Stimulated activated CD4-positive, alpha-beta T cell treated with anti-CD3 and anti-CD28 coated beads, Interleukin-15, amount 100 ng/mL, for 1 hour (primary cell): ENCODE data around the gene NPTXR.

Experiments used
- DNase-seq, 2 donors: peaks; one replicate each; pipeline ENCODE4 v3.0.0-alpha.2; 2020; ENCODE audit warnings: low read depth in 1 of 2, low spot score in 1 of 2

NPTXR gene

DNA sequence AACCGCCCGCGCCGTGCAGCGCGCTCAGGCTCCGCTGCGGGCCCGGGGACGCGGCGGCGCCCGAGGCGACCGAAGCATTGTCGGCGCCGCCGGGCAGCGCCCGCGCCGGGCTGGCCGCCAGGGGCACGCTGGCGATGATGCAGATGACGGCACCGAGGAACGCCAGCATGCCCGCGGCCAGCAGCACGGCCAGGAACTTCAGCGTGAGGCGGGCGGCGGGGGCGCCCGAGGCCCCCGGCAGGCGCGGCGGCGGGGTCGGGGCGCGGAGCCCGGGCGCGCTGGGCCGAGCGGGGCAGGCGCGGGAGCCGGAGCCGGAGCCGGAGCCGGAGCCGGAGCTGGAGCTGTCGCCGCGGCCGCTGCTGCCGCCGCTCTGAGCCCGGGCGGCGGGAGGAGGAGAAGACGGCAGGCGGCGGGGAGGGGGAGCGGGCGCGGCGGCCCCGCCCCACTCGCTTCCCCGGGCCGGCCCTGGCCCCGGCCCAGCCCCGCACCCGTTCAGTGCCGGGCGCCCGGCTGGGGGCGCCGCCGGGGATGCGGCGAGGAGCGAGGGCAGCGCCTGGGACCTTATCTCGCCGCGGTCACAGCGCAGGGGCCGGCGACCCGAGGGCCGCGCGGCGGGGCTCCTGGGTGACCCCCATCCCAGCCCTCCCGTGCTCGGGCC lies at the start of gene NPTXR:
NPTXR (minus strand) TSS at position 372 of the 658 bp plus-strand sequence.
- DNase-seq, result no peak

DNA sequence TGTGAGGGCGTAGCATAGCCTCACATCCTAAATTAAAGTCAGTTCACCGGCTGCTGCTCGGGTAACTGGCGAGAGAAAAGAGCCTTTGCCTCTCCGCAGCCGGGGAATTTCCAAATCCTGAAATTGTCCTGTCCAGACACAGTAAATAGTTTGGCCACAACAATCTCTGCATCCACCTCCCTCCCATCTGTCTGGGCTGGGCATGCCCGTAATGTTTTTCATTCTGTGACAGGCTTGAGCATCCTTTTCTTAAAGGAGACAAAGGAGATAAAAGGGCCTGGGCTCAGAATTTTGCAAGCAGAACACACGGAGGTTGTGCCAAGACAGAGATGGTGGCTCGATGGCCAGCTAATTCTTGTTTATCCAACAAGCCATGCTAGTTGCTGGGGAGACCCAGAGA lies 47.4 kb upstream of the NPTXR start:
- DNase-seq, result no peak

DNA sequence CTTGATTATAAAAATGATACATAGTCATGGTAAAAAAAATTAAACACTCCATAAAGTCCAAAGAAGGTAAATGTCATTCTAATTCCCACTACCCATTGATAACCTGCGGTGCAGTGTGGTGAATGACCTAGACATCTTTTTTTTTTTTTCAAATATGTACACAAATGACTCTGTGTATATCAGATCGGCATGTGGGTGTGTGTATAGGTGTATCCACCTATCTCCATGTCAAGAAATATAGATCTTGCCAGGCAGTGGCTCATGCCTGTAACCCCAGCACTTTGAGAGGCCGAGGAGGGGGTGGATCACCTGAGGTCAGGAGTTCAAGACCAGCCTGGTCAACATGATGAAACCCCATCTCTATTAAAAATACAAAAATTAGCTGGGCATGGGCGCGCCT lies 46.5 kb upstream of the NPTXR start:
- no peak for DNase-seq

DNA sequence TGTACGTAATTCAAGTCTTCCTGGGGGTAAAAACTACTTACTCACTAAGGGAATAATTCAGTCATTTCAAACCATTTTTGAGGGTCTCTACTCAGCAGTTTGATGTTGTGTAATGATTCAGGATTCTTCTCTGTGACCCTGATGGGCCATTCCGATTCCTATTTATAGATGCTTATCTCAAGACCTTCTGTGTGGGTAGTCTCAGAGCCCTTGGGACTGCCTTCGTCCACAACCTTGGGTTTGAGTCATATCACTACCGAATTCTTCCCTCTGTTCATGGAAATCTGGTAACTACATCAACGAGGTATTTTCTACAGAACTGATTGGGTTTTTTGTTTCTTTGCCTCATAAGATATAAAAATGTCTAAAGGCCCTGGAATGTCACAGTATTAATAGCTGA lies 42.5 kb upstream of the NPTXR start:
- DNase-seq, result no peak

DNA sequence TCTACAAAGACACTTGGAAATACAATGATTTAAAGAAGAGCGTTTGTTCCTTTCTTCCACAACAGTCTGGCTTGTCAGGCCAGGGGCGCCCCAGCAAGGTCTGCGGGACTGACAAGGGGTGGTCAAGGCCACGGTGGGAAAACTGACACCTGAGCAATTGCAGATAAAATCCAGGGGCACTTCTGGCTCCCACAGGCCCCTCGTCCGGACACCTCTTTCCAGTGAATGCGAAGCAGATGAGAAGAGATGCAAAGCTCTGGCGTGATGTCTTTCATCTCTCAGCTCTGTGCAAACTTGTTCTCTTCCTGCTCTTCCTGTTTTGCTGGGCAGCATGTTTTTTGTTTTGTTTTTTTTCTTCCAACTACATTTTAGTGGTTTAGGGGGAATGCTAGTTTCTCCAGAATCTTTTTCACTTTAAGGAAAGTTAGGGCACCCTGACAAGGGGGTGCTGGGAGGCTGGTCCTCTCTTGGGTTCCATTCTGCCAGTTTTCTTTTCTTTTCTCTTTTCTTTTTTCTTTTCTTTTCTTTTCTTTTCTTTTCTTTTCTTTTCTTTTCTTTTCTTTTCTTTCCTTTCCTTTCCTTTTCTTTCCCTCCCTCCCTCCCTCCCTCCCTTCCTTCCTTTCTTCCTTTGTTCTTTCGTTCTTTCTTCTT lies 39.3 kb upstream of the NPTXR start:
- DNase-seq, result no peak

DNA sequence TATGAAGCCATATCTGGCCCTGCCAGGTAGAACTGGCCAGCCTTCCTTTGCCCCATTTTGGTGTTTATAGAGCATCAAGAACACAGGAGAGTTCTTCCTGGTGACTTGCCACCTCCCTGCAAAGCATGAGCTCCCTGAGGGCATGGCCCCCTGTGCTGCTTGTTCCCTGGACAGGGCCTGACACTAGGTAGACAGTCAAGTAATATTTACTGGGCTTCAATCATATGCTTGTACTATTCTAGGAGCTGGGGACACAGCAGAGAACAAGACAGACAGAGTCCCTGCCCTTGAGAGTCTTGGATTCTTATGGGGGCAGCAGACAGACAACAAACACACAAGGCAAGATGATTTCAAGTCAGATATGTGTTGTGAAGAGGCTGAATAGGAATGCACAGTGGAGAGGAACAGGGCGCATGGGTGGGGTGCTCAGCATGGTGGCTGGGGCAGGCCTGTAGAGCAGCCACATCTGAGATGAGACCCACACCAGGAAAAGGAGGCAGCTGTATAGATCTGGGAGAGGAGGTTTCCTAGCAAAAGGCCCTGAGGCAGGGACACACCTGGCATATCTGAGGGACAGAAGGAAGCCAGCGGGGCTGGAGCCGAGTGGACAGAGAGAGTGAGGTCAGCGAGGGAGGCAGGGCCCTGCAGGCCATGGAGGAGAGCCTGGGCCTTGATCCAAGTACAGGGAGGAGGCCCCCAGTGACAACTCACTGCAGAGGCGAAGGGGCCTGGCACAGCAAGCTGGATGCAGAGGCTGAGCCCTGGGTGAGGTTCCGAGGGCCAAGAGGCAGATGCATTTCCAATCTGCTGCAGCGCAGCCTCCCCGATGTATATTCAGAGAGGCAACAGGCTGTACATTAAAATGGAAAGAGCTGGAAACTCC lies 38.4 kb upstream of the NPTXR start:
- DNase-seq, result no peak

DNA sequence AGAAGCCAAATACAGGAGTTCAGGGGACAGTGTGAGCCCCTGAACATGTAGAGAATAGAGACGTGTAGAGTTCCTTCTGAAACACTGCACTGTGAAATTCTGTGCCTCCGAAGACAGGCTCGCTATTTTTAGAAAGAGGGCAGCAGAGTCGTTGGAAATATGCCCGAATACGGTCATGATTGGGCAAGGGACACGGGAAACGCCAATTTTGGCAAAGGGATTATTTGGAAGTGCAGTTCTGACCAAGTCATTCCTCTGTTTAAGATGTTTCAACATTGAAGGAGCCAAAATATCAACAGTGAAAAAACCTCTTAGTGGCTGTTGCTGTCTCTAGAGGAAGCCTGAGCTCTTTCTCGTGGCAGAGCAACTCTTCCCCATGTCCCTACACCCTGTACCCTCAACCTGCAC lies 37.6 kb upstream of the NPTXR start:
- DNase-seq, result no peak

DNA sequence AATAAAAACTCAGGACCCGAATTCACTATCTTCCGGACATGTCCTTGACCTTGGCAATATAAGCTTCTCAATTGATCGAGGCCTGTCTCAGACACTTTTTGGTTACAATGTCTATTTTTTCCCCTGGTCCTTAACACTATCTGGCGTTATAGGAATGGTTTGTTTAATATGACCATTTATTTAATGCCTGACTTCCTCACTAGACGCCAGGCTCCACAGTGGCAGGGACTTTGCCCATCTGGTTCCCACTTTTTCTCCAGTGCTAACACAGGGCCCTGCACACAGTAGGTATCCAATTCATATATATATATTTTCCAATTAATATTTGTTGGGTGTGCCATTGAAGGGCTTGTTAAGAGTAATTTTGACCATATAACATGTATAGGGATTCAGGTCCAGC lies 36.1 kb upstream of the NPTXR start:
- no peak for DNase-seq

DNA sequence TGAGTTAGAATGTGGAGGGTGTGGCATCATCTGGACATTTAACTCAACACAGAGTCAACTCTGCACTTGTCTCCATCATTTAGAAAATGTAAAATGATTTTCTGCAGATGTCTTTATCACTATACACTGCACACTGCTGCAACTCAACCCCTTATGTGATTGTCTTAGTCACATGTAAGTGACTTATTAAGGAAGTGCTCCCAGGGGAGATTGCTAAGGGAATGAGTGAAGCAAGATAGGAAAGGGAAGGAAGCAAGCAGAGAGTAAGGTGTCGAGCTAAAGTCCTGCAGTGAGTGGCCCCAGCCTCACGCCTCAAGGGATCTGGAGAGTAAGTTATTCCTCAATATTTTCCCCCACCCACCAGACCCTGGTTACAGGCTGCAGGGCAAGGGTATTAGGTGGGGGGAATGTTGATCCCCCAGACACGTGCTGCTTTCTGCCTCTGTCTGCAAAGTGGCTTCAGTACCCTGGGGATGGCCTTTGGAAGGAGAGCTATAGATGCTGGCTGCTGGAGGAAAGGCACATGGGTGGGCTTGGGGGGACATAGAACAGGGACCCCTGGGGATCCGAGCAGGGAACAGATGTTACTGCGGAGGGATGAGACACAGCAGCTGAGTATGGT lies 35.4 kb upstream of the NPTXR start:
- DNase-seq, result no peak

DNA sequence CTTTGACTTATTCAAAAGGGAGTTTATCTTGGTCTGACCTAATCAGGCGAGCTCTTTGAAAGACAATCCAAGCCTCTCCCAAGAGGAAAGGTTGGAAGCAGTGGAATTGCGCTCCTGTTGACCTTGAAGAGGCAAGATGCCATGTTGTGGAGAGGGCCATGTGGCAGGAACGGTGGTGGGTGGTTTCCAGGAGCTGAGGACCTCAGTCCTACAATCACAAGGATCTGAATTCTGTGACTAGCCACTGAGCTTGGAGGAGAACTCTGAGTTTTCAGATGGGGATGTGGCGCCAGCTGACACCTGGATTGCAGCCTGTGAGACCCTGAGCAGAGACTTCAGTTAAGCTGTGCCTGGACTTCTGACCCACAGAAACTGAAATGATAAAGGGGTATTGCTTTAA lies 34.2 kb upstream of the NPTXR start:
- DNase-seq, result no peak

DNA sequence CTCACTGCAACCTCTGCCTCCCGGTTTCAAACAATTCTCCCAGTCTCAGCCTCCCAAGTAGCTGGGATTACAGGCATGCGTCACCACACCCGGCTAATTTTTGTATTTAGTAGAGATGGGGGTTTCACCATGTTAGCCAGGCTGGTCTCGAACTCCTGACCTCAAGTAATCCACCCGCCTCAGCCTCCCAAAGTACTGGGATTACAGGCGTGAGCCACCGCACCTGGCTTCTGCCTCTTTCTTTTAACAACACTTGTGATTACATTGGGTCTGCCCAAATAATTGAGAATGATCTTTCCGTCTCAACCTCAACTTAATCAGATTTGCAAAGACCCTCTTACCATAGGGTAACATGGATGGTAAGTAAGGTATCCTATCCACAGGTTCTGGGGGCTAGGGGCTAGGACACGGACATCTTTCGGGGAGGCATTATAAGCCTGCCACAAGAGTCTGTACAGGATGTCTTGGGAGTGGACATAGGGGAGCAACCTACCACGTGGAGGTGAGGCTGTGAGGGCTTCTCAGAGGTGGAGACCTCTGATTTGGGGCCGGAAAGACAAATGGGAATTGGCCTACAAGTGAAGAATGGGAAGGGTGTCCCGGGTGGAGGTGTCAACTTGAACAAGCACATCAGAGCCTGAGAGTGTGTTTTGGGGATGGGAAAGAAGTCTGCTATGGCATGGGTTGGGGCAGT lies 30.8 kb upstream of the NPTXR start:
- no peak for DNase-seq

DNA sequence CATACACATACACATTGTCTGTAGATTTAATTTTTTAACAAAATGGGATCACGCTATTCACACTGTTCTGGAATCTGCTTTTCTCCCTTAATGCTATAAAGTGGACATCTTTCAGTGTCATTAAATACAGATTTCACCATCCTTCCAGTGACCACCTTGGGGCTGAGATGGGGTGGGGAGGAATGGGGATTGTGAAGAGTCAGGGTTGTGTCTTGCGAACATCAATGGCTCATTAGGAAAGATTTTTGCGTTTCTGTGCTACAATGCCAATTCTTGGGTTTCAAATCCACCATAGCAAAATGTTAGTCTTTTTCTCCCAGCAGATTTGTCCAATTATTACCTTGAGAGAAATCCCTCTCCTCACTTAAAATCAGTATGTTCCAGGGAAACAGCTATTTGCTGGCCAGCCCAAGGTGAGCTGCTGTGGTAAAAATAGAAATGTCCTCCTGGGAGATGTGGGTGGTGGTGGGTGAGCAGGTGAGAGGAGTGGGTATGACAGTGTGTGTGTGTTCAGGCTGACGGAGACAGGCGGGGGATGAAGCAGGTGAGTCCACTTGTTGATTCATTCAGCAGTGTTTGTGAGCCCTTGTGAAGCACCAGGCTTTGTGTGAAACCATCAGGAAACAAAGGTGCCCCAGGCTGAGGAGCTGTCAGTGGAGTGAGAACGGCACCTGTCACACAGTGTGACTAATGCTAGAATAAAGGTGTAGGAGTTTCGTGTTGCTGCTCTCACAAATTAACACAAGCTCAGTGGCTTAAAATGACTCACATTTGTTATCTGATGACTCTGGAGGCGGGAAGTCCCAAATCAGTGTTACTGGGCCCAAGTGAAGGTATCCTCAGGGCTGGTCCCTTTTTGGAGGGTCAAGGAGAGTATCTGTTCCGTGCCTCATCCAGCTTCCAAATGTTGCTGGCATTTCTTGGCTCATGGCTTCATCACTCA lies 29.9 kb upstream of the NPTXR start:
- DNase-seq, result peak; percentile 24 to 53

DNA sequence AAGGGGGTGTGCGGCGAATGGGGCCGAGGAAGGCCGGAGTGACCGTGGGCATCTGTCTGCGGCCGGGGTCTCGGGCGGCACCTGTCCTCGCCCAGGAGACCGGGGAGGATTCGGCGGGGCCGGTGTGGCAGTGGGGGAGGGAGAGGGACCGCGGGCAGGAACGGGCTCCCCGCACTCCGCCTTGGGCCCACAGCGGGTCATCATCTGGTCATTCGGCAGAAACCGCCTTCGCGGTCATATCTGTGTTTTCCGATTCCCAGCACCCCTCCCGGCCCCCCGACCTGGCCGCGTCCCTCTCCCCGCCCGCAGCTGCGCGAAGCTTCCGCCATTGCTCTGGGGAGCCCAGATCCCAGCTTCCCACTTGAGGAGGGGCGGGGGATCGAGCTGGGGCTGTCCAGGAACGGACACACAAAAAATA lies 29.0 kb upstream of the NPTXR start:
- no peak for DNase-seq

DNA sequence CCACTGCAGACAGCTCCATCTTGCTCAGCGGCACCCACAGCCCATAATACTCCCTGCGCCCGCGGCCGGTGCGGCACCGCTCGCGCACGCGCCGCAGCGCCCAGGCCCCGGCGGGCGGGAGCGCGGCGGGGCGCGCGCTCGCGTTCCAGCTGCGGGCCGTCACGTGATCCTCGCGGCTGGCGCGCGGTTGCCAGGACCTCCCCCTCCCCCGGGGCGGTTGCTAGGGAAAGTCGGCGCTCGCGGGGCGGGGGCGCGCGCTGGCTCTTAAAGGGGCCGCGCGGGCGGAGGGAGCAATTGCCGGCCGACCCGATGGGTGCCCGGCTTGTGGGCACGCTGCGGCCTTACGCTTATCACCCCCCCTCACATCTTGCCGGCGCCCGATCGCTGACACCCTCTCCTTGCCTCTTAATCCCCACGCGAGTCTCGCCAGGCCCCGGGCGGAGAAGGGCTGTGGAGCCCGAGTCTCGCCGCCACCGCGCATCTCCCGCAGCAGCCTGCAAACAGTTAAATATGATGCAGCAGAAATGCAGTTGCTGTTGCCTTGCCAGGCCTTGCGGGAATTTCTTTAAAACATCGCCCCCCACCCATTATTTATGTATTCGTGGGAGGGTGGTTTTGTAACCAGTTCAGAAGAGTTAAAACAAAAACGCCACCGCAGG lies 28.5 kb upstream of the NPTXR start, which contains the start of gene CBX6:
CBX6 (minus strand) TSS at position 45 of the 659 bp plus-strand sequence; CDS start at position 19, 26 bp downstream.
- peak; percentile 92 to 96 for DNase-seq

DNA sequence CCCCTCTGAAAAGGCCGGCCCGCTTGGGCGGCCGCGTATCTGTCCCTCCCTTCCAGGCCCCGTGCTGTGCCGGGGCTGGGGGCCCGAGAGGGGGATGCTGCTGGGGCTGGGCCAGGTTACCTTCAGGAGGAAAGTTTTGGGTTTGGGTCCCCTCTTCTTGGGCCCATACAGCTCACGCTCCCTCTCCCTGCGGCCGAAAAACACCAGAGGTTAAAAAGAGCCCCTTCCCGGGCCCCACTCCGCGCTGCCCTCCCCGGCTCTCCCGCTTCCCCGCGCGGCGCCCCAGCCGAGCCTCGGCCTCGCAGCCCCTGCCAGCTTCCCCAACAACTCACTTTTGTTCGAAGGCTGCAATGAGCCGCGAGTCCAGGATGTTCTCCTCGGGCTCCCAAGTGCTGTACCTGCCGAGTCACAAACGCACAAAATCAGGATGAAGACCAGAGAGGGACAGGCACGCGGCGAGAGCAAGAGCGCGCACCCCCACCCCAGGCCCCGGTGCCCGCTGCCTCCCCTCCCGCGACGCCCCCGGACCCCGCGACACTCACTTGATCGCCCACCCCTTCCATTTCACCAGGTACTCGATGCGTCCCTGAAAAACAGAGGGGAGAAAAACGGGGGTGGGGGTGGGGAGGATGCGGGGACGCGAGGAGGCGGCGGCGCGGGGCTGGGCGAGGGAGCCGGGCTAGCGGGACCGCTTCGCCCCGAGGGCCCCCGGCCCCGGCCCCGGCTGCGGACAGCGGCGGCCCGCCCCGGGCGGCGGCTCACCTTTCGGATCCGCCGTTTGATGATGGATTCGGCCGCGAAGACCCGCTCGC lies 27.7 kb upstream of the NPTXR start:
- no peak for DNase-seq

DNA sequence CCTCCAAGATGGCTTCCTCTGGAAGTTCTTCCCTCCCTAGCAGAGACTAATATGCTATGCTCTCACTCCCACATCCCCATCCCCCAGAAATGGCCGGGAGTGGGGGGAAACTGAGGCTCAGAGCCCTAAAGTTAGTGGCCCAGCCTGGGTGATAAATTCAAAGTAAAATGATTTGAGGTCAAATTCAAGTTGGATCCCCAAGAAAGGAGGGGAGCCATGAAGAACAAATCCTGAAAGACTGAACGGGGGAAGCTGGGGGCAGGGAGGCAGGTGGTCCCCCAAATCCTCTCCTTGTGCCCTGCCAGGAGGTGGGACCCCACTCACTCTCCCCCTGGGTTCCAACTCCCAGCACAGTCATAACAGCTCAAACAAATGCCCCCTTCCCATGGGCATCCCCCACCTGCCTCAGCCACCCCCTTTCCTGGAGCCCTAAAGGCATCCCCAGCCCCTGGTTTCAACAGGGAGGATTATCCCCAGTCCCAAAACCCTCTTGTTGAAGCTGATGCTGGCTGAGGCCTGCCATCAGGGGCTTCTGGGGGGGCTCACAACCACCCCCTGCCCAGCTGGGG lies 27.0 kb upstream of the NPTXR start:
- DNase-seq, result no peak

DNA sequence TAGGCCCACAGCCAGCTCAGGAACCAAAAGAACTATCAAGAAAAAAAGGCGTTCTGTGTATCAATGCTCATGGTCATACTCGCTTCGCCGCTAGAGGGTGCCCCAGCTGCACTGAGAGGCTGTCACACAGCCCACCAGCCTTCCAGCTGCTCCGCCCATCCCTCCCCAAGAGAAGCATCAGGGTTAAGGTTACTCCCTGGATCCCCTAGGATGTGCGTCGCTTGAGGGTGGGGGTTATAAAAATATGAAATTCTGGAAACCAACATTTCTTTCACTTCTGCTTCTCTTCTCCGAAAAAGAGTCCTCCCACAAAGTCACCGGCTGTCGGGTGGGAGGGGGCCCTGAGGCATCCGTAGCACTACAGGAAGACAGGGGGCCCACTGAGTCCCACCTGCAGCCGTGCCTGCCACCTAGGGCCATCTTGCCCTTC lies 26.5 kb upstream of the NPTXR start:
- peak; percentile 68 to 81 for DNase-seq

DNA sequence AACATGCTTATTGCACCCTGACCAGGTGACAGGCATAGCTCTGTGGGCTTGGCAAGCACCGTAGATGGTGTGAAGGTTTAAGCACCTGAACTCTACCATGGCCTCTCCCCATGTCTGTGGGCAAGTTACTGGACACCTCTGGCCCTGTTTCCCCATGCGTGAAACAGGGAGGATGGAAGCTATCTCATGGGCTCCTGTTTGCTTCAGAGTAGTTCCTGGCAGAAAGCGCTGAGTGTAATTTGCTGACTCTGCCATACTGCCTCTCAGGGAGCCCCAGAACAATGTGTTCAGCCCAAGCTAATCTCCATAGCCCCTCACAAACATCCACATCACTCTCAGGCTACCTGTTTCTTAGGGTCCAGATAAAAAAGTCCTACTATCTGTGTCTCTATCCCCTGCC lies 25.8 kb upstream of the NPTXR start:
- DNase-seq, result no peak
